HL-60 (cell line): ENCODE results near the gene DERL3.
A peak's percentile ranks its signal among the peaks of the same experiment; 100 is the strongest.

ENCODE experiments used
- DNase-seq, 2 experiments: peaks; one replicate each; pipeline ENCODE4 v3.0.0-alpha.2; 2010 to 2020; ENCODE audit warnings: low read depth in 1 of 2, low spot score in 1 of 2
- H3K27ac ChIP-seq: fragments of 250-450 bp; sonication (Bioruptor Pico); replicated peaks from 2 replicates; pipeline ENCODE4 v1.5.1; 2020; ENCODE audit warnings: mild to moderate bottlenecking, moderate library complexity
- H3K27me3 ChIP-seq: fragments of 250-450 bp; sonication (Bioruptor Pico); 2 replicates; pipeline ENCODE4 v1.5.1; 2021; ENCODE audit warnings: mild to moderate bottlenecking, moderate library complexity; ENCODE audit not compliant: insufficient read depth, poor library complexity, severe bottlenecking
- H3K4me3 ChIP-seq: replicated peaks from 2 replicates; pipeline ENCODE4 v1.5.1; 2011; ENCODE audit warnings: mild to moderate bottlenecking, control low read depth, low read length; ENCODE audit not compliant: insufficient read depth
- GABPA ChIP-seq: IDR thresholded peaks from 2 replicates; pipeline ENCODE4 v1.6.1; 2012; ENCODE audit warnings: low read depth
- POLR2AphosphoS5 ChIP-seq: IDR thresholded peaks from 2 replicates; pipeline ENCODE4 v1.6.1; 2012; ENCODE audit warnings: low read depth
- SPI1 ChIP-seq: IDR thresholded peaks from 2 replicates; pipeline ENCODE4 v1.6.1; 2012; ENCODE audit warnings: low read depth, mild to moderate bottlenecking, borderline replicate concordance
- TF ChIP-seq, protein P1 (sequence below): IDR thresholded peaks from 2 replicates; pipeline ENCODE4 v1.6.1; 2012; ENCODE audit warnings: low read depth; ENCODE audit not compliant: insufficient replicate concordance
- TF ChIP-seq, protein P2 (sequence below): IDR thresholded peaks from one replicate; pipeline ENCODE4 v1.5.1; 2011; ENCODE audit warnings: low read length, control low read depth, inconsistent platforms; ENCODE audit not compliant: insufficient read depth

DERL3 gene

DNA sequence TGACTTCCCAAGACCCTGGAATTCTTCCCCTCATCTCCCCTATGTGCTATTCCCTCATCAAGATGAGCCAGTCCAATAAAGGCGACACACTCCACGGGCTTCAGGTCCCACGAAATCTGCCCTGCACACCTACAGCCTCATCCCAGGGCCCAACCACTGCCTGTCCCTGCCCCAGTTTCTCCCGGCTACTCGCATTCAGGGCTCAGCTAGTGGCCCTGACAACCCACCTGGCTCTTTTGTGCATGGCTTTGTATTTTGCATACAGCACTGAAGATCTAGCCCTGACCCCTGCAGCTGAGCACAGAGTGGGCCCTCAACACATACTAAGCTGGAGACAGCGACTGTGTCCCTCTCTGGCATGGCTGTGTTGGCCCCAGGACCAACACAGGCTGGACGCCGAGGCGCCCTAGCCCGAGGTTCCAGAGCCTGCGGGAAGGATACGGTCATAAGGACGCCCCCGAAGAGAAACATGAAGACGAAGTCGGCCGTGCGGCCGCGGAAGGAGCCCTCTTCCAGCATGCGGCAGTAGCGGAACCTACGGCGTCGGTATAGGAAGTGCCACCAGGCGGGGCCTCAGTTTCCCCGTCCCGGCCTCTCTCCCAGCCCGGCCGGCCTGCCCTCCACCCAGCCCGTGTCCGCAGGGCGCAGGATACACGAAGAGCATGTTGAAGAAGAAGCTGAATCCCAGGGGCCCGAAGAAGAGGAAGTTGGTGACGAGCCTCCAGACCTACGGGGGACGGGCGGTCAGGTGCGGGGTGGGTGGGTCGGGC, 710 bp downstream of the DERL3 start:
- peak; percentile 60 to 72 for DNase-seq
- H3K4me3 ChIP-seq: peak overlapping the region; percentile 64
- peak overlapping the region; percentile 80 for H3K27ac ChIP-seq

DNA sequence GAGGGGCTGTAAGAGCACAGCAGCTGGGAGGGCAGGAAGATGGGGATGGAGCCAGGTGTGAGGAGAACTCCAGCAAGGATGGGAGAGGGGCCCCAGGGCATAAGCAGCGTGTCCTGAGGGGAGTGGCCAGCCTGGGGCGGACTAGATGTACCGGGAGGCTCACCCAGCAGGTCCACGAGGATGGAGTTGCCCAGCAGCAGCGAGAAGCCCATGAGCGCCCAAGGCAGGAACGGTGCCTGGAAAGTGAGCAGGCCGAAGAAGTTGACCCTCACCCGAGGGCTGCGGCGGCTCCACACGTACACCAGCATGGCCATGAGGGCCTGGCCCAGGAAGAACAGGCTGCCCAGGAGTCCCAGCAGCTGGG, 1.3 kb downstream of the DERL3 start:
- no peak overlapping the region; the same call in 1 of the 2 replicates for H3K27ac ChIP-seq
- no peaks in the 10 kb centered on the region for H3K27me3 ChIP-seq
- DNase-seq: no peak
- H3K4me3 ChIP-seq: peak overlapping the region; percentile 64; the same call in 1 of the 2 replicates
- TF ChIP-seq, protein P1, sequence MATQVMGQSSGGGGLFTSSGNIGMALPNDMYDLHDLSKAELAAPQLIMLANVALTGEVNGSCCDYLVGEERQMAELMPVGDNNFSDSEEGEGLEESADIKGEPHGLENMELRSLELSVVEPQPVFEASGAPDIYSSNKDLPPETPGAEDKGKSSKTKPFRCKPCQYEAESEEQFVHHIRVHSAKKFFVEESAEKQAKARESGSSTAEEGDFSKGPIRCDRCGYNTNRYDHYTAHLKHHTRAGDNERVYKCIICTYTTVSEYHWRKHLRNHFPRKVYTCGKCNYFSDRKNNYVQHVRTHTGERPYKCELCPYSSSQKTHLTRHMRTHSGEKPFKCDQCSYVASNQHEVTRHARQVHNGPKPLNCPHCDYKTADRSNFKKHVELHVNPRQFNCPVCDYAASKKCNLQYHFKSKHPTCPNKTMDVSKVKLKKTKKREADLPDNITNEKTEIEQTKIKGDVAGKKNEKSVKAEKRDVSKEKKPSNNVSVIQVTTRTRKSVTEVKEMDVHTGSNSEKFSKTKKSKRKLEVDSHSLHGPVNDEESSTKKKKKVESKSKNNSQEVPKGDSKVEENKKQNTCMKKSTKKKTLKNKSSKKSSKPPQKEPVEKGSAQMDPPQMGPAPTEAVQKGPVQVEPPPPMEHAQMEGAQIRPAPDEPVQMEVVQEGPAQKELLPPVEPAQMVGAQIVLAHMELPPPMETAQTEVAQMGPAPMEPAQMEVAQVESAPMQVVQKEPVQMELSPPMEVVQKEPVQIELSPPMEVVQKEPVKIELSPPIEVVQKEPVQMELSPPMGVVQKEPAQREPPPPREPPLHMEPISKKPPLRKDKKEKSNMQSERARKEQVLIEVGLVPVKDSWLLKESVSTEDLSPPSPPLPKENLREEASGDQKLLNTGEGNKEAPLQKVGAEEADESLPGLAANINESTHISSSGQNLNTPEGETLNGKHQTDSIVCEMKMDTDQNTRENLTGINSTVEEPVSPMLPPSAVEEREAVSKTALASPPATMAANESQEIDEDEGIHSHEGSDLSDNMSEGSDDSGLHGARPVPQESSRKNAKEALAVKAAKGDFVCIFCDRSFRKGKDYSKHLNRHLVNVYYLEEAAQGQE: no peak
- TF ChIP-seq POLR2AphosphoS5 (no peak; the same call in 1 of the 2 replicates), GABPA (no peak), SPI1 (no peak)
- TF ChIP-seq, protein P2, sequence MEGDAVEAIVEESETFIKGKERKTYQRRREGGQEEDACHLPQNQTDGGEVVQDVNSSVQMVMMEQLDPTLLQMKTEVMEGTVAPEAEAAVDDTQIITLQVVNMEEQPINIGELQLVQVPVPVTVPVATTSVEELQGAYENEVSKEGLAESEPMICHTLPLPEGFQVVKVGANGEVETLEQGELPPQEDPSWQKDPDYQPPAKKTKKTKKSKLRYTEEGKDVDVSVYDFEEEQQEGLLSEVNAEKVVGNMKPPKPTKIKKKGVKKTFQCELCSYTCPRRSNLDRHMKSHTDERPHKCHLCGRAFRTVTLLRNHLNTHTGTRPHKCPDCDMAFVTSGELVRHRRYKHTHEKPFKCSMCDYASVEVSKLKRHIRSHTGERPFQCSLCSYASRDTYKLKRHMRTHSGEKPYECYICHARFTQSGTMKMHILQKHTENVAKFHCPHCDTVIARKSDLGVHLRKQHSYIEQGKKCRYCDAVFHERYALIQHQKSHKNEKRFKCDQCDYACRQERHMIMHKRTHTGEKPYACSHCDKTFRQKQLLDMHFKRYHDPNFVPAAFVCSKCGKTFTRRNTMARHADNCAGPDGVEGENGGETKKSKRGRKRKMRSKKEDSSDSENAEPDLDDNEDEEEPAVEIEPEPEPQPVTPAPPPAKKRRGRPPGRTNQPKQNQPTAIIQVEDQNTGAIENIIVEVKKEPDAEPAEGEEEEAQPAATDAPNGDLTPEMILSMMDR: no peak

More for the DNA sequence above, 710 bp downstream of the DERL3 start:
- no peaks in the 10 kb centered on the region for H3K27me3 ChIP-seq
- peak; percentile 21; the same call in 1 of the 2 replicates for TF ChIP-seq SPI1
- no peak for TF ChIP-seq POLR2AphosphoS5
- TF ChIP-seq, protein P2: no peak
- TF ChIP-seq GABPA: no peak
- TF ChIP-seq, protein P1: no peak

DNA sequence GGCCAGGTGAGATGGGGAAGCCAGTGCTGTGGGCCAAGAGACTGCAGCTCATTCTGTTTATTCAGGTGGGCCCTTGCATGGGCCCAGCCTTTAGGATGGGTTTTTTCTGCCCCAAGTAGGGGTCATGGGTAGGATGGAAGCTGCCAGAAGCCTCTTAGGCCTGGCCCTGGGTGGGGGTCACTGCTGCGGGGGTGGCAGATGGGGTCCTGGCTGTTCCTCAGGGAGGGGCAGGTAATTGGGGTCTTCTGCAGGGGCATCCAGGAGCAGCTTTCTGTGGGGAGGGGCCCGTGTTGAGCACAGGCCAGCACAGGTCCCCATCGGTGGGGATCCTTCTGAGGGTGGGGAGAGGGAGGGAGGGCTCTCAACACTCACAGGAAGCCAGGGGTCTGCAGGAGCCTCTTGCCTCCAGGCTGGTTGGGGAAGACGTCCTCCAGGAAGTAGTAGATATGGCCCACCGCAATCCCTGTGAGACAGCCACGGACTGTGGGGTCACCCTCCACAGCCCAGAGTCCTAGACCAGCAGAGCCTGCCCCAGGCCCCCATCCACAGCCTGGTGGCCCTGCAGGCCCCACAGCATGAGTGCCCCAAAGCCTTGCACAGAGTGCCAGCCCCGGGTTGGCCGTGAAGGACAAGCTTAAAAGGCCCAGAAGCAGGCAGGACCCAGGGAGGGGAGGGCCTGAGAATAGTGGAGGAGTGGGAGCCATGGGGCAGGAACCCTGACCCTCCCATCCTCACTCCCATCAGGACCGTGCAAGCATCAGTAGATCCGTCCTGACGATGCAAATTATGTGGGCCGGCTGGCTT, 1.9 kb downstream of the DERL3 start:
- no peak overlapping the region for H3K27ac ChIP-seq
- H3K27me3 ChIP-seq: no peaks in the 10 kb centered on the region
- DNase-seq: no peak
- TF ChIP-seq SPI1: no peak
- no peak; the same call in 1 of the 2 replicates for TF ChIP-seq POLR2AphosphoS5
- TF ChIP-seq, protein P1: no peak
- TF ChIP-seq, protein P2: no peak
- TF ChIP-seq GABPA: no peak
- no peak overlapping the region for H3K4me3 ChIP-seq
